Astrocyte of the cerebellum (primary cell): ENCODE measurements around the gene SFN.
A peak's percentile ranks its signal among the peaks of the same experiment; 100 is the strongest.
"Not testable (repeated sequence)": the region's sequence is repeated elsewhere in the genome, so short reads cannot be mapped to it uniquely, and the experiment has no call there.

ENCODE experiments used
- DNase-seq: peaks from one replicate; pipeline ENCODE4 v3.0.0-alpha.2; 2011; ENCODE audit warnings: low read depth
- H3K4me3 ChIP-seq: 2 replicates; pipeline ENCODE4 v1.5.1; 2011; ENCODE audit warnings: mild to moderate bottlenecking, low read depth, low read length, moderate library complexity
- CTCF ChIP-seq: IDR thresholded peaks from 2 replicates; pipeline ENCODE4 v1.5.1; 2012; ENCODE audit warnings: low read length, low read depth, moderate library complexity, mild to moderate bottlenecking; ENCODE audit errors: missing control alignments
- in situ Hi-C: cut with HindIII; loops from 2 replicates; pipeline ENCODE4 v1.10.0; 2017; ENCODE audit warnings: low sequenced_read_pairs

SFN gene

GRCh38 chr1:26863685-26864077, 732 bp downstream of the SFN start:
- no peak overlapping the region for H3K4me3 ChIP-seq

GRCh38 chr1:26864610-26865480, 1.9 kb downstream of the SFN start:
- H3K4me3 ChIP-seq = peak overlapping the region; percentile 57

More at GRCh38 chr1:26863685-26864077, 732 bp downstream of the SFN start:
- TF ChIP-seq CTCF = no peak
- DNase-seq = no peak
- in situ Hi-C loops = no loop called here

GRCh38 chr1:26873097-26873496, 10.1 kb downstream of the SFN start:
- DNase-seq, H3K4me3 ChIP-seq, in situ Hi-C loops: not testable (repeated sequence)

More at GRCh38 chr1:26864610-26865480, 1.9 kb downstream of the SFN start:
- in situ Hi-C loops = no loop called here
- no peak for TF ChIP-seq CTCF
- DNase-seq = peak; percentile 93

GRCh38 chr1:26874896-26875295, 11.9 kb downstream of the SFN start:
- DNase-seq = no peak
- in situ Hi-C loops = no loop called here
- TF ChIP-seq CTCF = no peak
- H3K4me3 ChIP-seq = no peak overlapping the region

- no peak for DNase-seq
- no peak overlapping the region for H3K4me3 ChIP-seq
- in situ Hi-C loops = no loop called here
- no peak for TF ChIP-seq CTCF
Measured at GRCh38 chr1:26877326-26877725, 14.4 kb downstream of the SFN start.

GRCh38 chr1:26879793-26880192, 16.8 kb downstream of the SFN start:
- no peak for TF ChIP-seq CTCF
- no peak overlapping the region for H3K4me3 ChIP-seq
- no peak for DNase-seq
- in situ Hi-C loops = loop anchor here (5.0 kb wide), 1 partner anchor 92 kb away; the partner anchor contains the start of gene PIGV

GRCh38 chr1:26881611-26882010, 18.7 kb downstream of the SFN start:
- in situ Hi-C loops = loop anchor here (5.0 kb wide), 1 partner anchor 94 kb away; the partner anchor contains the start of gene PIGV
- not testable (repeated sequence) for DNase-seq, H3K4me3 ChIP-seq
